Activated CD8-positive, alpha-beta memory T cell treated with anti-CD3 and anti-CD28 coated beads for 4 hours (primary cell): ENCODE measurements around the gene STAC.

Source experiments
- DNase-seq, 2 donors: peaks; one replicate each; pipeline ENCODE4 v3.0.0-alpha.2; 2020; ENCODE audit warnings: low read depth in 2 of 2

The STAC gene

DNA sequence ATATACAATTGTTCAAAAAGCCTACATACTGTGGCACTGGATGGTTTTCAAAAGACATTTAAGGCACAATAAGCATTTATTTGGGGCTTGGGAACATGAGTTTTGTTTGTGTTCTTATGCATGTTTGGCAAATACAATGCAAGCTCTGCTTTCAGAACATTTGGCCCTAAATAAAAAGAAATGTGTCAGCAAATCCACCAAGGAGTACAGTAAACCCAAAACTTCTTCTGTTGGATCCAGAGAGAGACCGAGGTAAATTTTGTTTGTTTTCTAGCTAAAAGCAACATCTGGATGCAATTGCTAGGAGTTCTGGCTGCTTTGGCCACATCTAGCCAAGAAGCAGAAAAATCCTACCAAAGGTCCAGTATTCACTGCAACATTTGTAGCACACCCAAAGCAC lies 215.2 kb downstream of the STAC start:
- DNase-seq: no peak

DNA sequence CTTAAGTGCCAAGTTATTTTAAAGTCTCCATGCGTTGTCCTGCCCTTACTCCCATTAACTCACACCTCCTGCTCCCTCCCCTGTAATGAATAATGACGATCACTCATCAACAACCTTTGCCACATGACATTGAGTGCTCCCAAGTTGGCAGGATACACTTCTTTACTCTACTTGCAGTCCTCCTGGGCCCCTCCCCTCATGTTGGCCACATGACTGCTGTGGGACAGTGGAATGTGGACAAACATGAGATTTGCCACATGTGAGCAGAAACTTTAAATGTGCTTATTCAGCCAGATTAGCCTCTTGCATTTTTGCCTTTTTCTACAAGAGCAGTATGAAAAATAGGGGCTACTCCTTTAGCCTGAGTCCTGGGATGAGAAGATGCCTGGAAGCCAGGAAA lies 216.1 kb downstream of the STAC start:
- DNase-seq: no peak

DNA sequence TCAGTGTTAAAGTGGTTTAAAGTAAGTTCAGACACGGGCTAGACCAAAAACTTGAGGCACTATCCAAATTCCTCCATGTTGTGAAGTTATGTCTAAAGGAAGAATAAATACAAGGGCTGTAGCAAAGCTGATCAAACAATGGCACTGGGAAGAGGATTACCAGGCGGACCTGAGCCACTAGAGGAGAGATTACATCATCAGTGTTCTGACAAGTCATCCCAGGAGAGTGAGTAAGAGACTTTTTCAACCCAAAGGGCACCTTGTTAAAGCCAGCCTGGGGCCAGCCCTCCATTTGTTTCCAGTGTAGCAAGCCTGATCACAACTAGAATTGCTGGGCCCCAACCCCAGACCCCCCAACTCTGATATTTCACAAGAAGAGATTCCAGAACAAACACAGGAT lies 217.1 kb downstream of the STAC start:
- no peak for DNase-seq
